HEK293 (cell line): ENCODE results near the gene LYPLA2.
A peak's percentile ranks its signal among the peaks of the same experiment; 100 is the strongest.

Source experiments
- EGR2 ChIP-seq: fragments of 450-650 bp; formaldehyde crosslinking; IDR thresholded peaks from 2 replicates; pipeline ENCODE4 v1.5.1; 2016; ENCODE audit warnings: low read depth, missing biosample characterization, missing genetic modification characterization
- GLI2 ChIP-seq: fragments of 450-650 bp; formaldehyde crosslinking; IDR thresholded peaks from 2 replicates; pipeline ENCODE4; 2017; ENCODE audit warnings: missing biosample characterization, missing genetic modification characterization, low read depth, borderline replicate concordance
- ZNF16 ChIP-seq: fragments of 450-650 bp; formaldehyde crosslinking; IDR thresholded peaks from 2 replicates; pipeline ENCODE4 v1.5.1; 2016; ENCODE audit warnings: low read depth, missing biosample characterization, missing genetic modification characterization
- ZNF174 ChIP-seq: fragments of 450-650 bp; formaldehyde crosslinking; IDR thresholded peaks from 2 replicates; pipeline ENCODE4 v1.5.0; 2017; ENCODE audit warnings: missing biosample characterization, mild to moderate bottlenecking, missing genetic modification characterization
- ZNF184 ChIP-seq: fragments of 450-650 bp; IDR thresholded peaks from 2 replicates; pipeline ENCODE4 v1.5.1; 2018; ENCODE audit warnings: missing biosample characterization, mild to moderate bottlenecking, missing genetic modification characterization
- ZNF24 ChIP-seq: fragments of 450-650 bp; formaldehyde crosslinking; IDR thresholded peaks from 2 replicates; pipeline ENCODE4 v1.5.1; 2016; ENCODE audit warnings: missing biosample characterization, missing genetic modification characterization
- ZNF274 ChIP-seq, 2 experiments: fragments of 200-500 bp in 1 of 2; fragments of 450-650 bp in 1 of 2; sonication (Bioruptor generic) in 1 of 2; formaldehyde crosslinking in 1 of 2; IDR thresholded peaks; 2 replicates each; pipeline versions ENCODE4 v1.5.1 to v1.6.1; 2014 to 2016; ENCODE audit warnings: borderline replicate concordance in 1 of 2, inconsistent platforms in 1 of 2, low read length in 1 of 2, missing biosample characterization in 1 of 2, missing genetic modification characterization in 1 of 2
- ZNF558 ChIP-seq: fragments of 450-650 bp; formaldehyde crosslinking; IDR thresholded peaks from 2 replicates; pipeline ENCODE4 v1.5.1; 2016; ENCODE audit warnings: missing biosample characterization, missing genetic modification characterization
- ZNF596 ChIP-seq: fragments of 450-650 bp; IDR thresholded peaks from 2 replicates; pipeline ENCODE4 v1.5.0; 2018; ENCODE audit warnings: missing biosample characterization, mild to moderate bottlenecking, missing genetic modification characterization, moderate library complexity
- TF ChIP-seq, protein P1 (sequence below): fragments of 450-650 bp; formaldehyde crosslinking; IDR thresholded peaks from 2 replicates; pipeline ENCODE4 v1.5.1; 2016; ENCODE audit warnings: missing biosample characterization, missing genetic modification characterization
- TF ChIP-seq, protein P2 (sequence below): fragments of 450-650 bp; formaldehyde crosslinking; IDR thresholded peaks from 2 replicates; pipeline ENCODE4 v1.5.1; 2016; ENCODE audit warnings: missing biosample characterization, missing genetic modification characterization
- TF ChIP-seq, protein P3 (sequence below): fragments of 450-650 bp; formaldehyde crosslinking; IDR thresholded peaks from 2 replicates; pipeline ENCODE4 v1.5.1; 2016; ENCODE audit warnings: missing biosample characterization, missing genetic modification characterization
- TF ChIP-seq, protein P4 (sequence below): fragments of 450-650 bp; formaldehyde crosslinking; IDR thresholded peaks from 2 replicates; pipeline ENCODE4 v1.5.1; 2016; ENCODE audit warnings: missing biosample characterization, missing genetic modification characterization
- TF ChIP-seq, protein P5 (sequence below): fragments of 450-650 bp; formaldehyde crosslinking; IDR thresholded peaks from 2 replicates; pipeline ENCODE4 v1.5.1; 2016; ENCODE audit warnings: missing biosample characterization, missing genetic modification characterization

DNA sequence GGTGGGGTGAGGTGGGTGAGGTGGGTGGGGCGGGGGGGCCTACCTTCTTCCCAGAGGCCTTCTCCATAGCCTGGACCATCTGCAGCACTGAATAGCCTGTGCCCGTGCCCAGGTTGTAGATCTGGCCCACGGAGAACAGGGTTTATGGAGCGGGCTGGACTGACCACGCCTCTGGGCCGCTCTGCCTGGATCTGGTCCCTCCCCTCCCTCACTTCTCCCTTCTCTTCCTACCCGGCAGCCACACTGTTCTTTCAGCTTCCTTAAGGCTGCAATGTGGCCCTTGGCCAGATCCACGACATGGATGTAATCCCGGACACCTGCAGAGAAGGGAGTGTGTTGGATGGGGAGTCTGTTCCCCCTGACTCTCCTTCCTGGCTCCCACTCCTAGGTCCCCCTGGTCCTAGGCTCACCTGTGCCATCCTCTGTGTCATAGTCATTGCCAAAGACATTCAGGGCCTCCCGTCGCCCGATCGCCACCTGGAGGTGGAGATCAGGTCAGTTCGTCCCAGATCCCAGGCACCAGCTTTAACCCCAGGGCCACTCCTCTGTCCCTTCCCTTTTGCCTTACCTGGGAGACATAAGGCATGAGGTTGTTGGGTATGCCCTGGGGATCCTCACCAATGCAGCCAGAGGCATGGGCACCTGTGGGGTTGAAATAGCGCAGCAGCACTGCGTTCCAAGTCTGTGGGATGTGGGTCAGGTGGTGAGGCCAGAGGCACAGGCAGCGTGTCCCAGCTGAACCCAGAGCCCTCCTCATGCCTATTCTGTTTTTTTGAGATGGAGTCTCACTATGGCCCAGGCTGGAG, 5.7 kb downstream of the LYPLA2 start:
- TF ChIP-seq, protein P1, sequence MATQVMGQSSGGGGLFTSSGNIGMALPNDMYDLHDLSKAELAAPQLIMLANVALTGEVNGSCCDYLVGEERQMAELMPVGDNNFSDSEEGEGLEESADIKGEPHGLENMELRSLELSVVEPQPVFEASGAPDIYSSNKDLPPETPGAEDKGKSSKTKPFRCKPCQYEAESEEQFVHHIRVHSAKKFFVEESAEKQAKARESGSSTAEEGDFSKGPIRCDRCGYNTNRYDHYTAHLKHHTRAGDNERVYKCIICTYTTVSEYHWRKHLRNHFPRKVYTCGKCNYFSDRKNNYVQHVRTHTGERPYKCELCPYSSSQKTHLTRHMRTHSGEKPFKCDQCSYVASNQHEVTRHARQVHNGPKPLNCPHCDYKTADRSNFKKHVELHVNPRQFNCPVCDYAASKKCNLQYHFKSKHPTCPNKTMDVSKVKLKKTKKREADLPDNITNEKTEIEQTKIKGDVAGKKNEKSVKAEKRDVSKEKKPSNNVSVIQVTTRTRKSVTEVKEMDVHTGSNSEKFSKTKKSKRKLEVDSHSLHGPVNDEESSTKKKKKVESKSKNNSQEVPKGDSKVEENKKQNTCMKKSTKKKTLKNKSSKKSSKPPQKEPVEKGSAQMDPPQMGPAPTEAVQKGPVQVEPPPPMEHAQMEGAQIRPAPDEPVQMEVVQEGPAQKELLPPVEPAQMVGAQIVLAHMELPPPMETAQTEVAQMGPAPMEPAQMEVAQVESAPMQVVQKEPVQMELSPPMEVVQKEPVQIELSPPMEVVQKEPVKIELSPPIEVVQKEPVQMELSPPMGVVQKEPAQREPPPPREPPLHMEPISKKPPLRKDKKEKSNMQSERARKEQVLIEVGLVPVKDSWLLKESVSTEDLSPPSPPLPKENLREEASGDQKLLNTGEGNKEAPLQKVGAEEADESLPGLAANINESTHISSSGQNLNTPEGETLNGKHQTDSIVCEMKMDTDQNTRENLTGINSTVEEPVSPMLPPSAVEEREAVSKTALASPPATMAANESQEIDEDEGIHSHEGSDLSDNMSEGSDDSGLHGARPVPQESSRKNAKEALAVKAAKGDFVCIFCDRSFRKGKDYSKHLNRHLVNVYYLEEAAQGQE (tag by site-specific recombination): no peak
- no peak for TF ChIP-seq ZNF274 (IDR thresholded peaks at IDR 0.05; ENCODE audit: low read length)
- TF ChIP-seq ZNF274 (tag by site-specific recombination; IDR thresholded peaks at IDR 0.05; ENCODE audit: borderline replicate concordance): no peak
- TF ChIP-seq, protein P2, sequence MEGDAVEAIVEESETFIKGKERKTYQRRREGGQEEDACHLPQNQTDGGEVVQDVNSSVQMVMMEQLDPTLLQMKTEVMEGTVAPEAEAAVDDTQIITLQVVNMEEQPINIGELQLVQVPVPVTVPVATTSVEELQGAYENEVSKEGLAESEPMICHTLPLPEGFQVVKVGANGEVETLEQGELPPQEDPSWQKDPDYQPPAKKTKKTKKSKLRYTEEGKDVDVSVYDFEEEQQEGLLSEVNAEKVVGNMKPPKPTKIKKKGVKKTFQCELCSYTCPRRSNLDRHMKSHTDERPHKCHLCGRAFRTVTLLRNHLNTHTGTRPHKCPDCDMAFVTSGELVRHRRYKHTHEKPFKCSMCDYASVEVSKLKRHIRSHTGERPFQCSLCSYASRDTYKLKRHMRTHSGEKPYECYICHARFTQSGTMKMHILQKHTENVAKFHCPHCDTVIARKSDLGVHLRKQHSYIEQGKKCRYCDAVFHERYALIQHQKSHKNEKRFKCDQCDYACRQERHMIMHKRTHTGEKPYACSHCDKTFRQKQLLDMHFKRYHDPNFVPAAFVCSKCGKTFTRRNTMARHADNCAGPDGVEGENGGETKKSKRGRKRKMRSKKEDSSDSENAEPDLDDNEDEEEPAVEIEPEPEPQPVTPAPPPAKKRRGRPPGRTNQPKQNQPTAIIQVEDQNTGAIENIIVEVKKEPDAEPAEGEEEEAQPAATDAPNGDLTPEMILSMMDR (tag by site-specific recombination): peak; percentile 26; the same call in 1 of the 2 replicates
- TF ChIP-seq ZNF596 (tag by site-specific recombination): no peak
- no peak for TF ChIP-seq ZNF174 (tag by site-specific recombination)
- TF ChIP-seq GLI2 (tag by site-specific recombination): no peak
- TF ChIP-seq, protein P3, sequence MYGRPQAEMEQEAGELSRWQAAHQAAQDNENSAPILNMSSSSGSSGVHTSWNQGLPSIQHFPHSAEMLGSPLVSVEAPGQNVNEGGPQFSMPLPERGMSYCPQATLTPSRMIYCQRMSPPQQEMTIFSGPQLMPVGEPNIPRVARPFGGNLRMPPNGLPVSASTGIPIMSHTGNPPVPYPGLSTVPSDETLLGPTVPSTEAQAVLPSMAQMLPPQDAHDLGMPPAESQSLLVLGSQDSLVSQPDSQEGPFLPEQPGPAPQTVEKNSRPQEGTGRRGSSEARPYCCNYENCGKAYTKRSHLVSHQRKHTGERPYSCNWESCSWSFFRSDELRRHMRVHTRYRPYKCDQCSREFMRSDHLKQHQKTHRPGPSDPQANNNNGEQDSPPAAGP (tag by site-specific recombination): no peak
- no peak for TF ChIP-seq ZNF558 (tag by site-specific recombination)
- TF ChIP-seq, protein P4, sequence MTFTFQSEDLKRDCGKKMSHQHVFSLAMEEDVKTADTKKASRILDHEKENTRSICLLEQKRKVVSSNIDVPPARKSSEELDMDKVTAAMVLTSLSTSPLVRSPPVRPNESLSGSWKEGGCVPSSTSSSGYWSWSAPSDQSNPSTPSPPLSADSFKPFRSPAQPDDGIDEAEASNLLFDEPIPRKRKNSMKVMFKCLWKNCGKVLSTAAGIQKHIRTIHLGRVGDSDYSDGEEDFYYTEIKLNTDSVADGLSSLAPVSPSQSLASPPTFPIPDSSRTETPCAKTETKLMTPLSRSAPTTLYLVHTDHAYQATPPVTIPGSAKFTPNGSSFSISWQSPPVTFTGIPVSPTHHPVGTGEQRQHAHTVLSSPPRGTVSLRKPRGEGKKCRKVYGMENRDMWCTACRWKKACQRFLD (tag by site-specific recombination): no peak
- no peak for TF ChIP-seq EGR2 (tag by site-specific recombination)
- TF ChIP-seq ZNF184 (tag by site-specific recombination): no peak
- TF ChIP-seq, protein P5, sequence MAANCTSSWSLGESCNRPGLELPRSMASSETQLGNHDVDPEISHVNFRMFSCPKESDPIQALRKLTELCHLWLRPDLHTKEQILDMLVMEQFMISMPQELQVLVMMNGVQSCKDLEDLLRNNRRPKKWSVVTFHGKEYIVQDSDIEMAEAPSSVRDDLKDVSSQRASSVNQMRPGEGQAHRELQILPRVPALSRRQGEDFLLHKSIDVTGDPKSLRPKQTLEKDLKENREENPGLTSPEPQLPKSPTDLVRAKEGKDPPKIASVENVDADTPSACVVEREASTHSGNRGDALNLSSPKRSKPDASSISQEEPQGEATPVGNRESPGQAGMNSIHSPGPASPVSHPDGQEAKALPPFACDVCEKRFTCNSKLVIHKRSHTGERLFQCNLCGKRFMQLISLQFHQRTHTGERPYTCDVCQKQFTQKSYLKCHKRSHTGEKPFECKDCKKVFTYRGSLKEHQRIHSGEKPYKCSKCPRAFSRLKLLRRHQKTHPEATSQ (tag by site-specific recombination): no peak
- no peak for TF ChIP-seq ZNF16 (tag by site-specific recombination)
- no peak for TF ChIP-seq ZNF24 (tag by site-specific recombination)
